Endothelial cell of umbilical vein (primary cell): ENCODE data around the gene DOCK1. TPM values are rescaled to one million over a fixed set of nuclear protein-coding genes. Genes with fewer than 3 reads are reported as not detected.

Experiments
- BruUV-seq: library from RNA; stranded (reverse); fragments of 400-500 nt; replicated peaks from 2 replicates; lab custom pipeline; 2021; lab: Mats Ljungman, UMichigan
- CTCF ChIA-PET: fragments of 300-600, 350-600 bp; sonication (Branson Sonifier 250); formaldehyde crosslinking; loops from one replicate; lab custom pipeline; 2021; ENCODE audit warnings: antibody characterized with exemption, inconsistent platforms; lab: Charles Lee
- POLR2A ChIA-PET: fragments of 300-600, 350-600 bp; sonication (Branson Sonifier 250); formaldehyde crosslinking; loops from one replicate; lab custom pipeline; 2021; ENCODE audit warnings: antibody characterized with exemption, inconsistent platforms; lab: Charles Lee
- DNase-seq: peaks from one replicate; pipeline ENCODE4 v3.0.0-alpha.2; 2011; ENCODE audit warnings: low read depth, low spot score
- FAIRE-seq: peaks from 2 replicates; lab custom pipeline; 2011; peaks lifted over from hg19 to GRCh38; lab: Jason Lieb, UNC
- H2AFZ ChIP-seq: 2 replicates; pipeline ENCODE4 v1.6.0; 2012; ENCODE audit warnings: low read depth, low read length, control low read depth, inconsistent platforms
- H3K27ac ChIP-seq: 2 replicates; pipeline ENCODE4 v1.5.1; 2011; ENCODE audit warnings: low read depth, mild to moderate bottlenecking, control low read depth, low read length, moderate library complexity; ENCODE audit not compliant: insufficient read depth
- H3K27me3 ChIP-seq, 2 experiments: 2 replicates each; pipeline versions ENCODE4 v1.6.0 to v1.6.1; 2011; ENCODE audit warnings: low read length in 2 of 2, mixed read lengths in 1 of 2; ENCODE audit not compliant: control insufficient read depth in 2 of 2, insufficient read depth in 2 of 2
- H3K36me3 ChIP-seq, 2 experiments: 2 replicates in 1 of 2; 3 replicates in 1 of 2; pipeline ENCODE4 v1.5.1; 2011; ENCODE audit warnings: low read length in 2 of 2, mild to moderate bottlenecking in 1 of 2, moderate library complexity in 1 of 2; ENCODE audit not compliant: control insufficient read depth in 2 of 2, insufficient read depth in 2 of 2; ENCODE audit errors: extremely low read depth in 1 of 2
- H3K4me1 ChIP-seq: 3 replicates; pipeline ENCODE4 v1.5.1; 2011; ENCODE audit warnings: mild to moderate bottlenecking, low read length; ENCODE audit not compliant: control insufficient read depth, insufficient read depth; ENCODE audit errors: extremely low read depth
- H3K4me2 ChIP-seq: 2 replicates; pipeline ENCODE4 v1.6.1; 2011; ENCODE audit warnings: low read length, control low read depth, mixed read lengths; ENCODE audit not compliant: insufficient read depth
- H3K4me3 ChIP-seq, 3 experiments: fragments of 200-600 bp in 1 of 3; sonication (generic), shearing (Covaris generic) in 1 of 3; replicated peaks in 1 of 3; 2 replicates each; pipeline ENCODE4 v1.5.1; 2011 to 2016; ENCODE audit warnings: control low read depth in 3 of 3, low read length in 3 of 3, mild to moderate bottlenecking in 2 of 3, inconsistent platforms in 1 of 3, low read depth in 1 of 3, moderate library complexity in 1 of 3; ENCODE audit not compliant: insufficient read depth in 1 of 3
- H3K79me2 ChIP-seq: 2 replicates; pipeline ENCODE4 v1.6.0; 2012; ENCODE audit warnings: low read length, inconsistent platforms; ENCODE audit not compliant: control insufficient read depth, insufficient read depth
- H3K9ac ChIP-seq: replicated peaks from 2 replicates; pipeline ENCODE3; 2011; ENCODE audit warnings: low read length, control low read depth; ENCODE audit not compliant: insufficient read depth; ENCODE audit errors: extremely low read depth
- H3K9me1 ChIP-seq: replicated peaks from 3 replicates; pipeline ENCODE4 v1.6.0; 2011; ENCODE audit warnings: mild to moderate bottlenecking, low read length; ENCODE audit not compliant: control insufficient read depth, insufficient read depth; ENCODE audit errors: extremely low read depth
- H3K9me3 ChIP-seq: replicated peaks from 2 replicates; pipeline ENCODE4 v1.5.1; 2012; ENCODE audit warnings: low read length, inconsistent platforms; ENCODE audit not compliant: control insufficient read depth, insufficient read depth
- H4K20me1 ChIP-seq: replicated peaks from 2 replicates; pipeline ENCODE3; 2011; ENCODE audit warnings: mild to moderate bottlenecking, low read length; ENCODE audit not compliant: control insufficient read depth, insufficient read depth; ENCODE audit errors: extremely low read depth
- EZH2 ChIP-seq: IDR thresholded peaks from 2 replicates; pipeline ENCODE4 v1.6.1; 2012; ENCODE audit warnings: borderline replicate concordance, low read depth, mild to moderate bottlenecking, moderate library complexity, low read length, inconsistent platforms; ENCODE audit not compliant: severe bottlenecking
- FOS ChIP-seq: IDR thresholded peaks from 2 replicates; pipeline ENCODE4 v1.6.1; 2011; ENCODE audit warnings: mild to moderate bottlenecking, low read length, moderate library complexity, borderline replicate concordance; ENCODE audit not compliant: insufficient read depth
- GATA2 ChIP-seq: IDR thresholded peaks from 2 replicates; pipeline ENCODE4 v1.7.0; 2011; ENCODE audit warnings: low read depth, mild to moderate bottlenecking, moderate library complexity, mixed read lengths, low read length; ENCODE audit not compliant: insufficient read length, insufficient read depth
- JUN ChIP-seq: IDR thresholded peaks from 2 replicates; pipeline ENCODE4 v1.6.1; 2011; ENCODE audit warnings: borderline replicate concordance, low read depth; ENCODE audit not compliant: insufficient read length, insufficient read depth
- MYC ChIP-seq: IDR thresholded peaks from one replicate; pipeline ENCODE4 v1.6.1; 2011; ENCODE audit warnings: mild to moderate bottlenecking, low read depth, low read length
- POLR2A ChIP-seq: IDR thresholded peaks from 2 replicates; pipeline ENCODE4 v1.6.1; 2012; ENCODE audit warnings: low read depth, mild to moderate bottlenecking, control low read depth, low read length
- POLR2AphosphoS5 ChIP-seq: IDR thresholded peaks from 2 replicates; pipeline ENCODE4 v1.6.1; 2012; ENCODE audit warnings: low read depth, mild to moderate bottlenecking, control low read depth, low read length, moderate library complexity; ENCODE audit not compliant: insufficient read depth
- dilution Hi-C: fragments of 300-500 bp; cut with MboI; formaldehyde crosslinking; loops from one replicate; pipeline ENCODE4 v1.15.0; 2019; ENCODE audit warnings: low sequenced_read_pairs; ENCODE audit not compliant: extremely low pct_ligation_motif_present
- intact Hi-C: fragments of 100-400 bp; cut with micrococcal nuclease; formaldehyde crosslinking; loops from one replicate; pipeline ENCODE4 v1.10.0; 2022
- polyA plus RNA-seq, 4 experiments: library from polyadenylated mRNA; depleted of rRNA in 3 of 4; stranded (reverse) in 3 of 4; unstranded in 1 of 4; fragments of >200 nt; gene quantifications; 2 replicates each; pipeline versions ENCODE4 v1.2.1 to v1.2.3, GENCODE V29; 2011 to 2012; ENCODE audit warnings: missing spikeins in 1 of 4
- total RNA-seq: library from RNA; stranded (reverse); gene quantifications from 2 replicates; pipeline ENCODE4 v1.2.3, GENCODE V29; 2021
- TF ChIP-seq, protein P1 (sequence below), 2 donors: IDR thresholded peaks; 1 replicate in 1 of 2; 2 replicates in 1 of 2; pipeline ENCODE4 v1.5.1; 2011; ENCODE audit warnings: low read length in 2 of 2, mild to moderate bottlenecking in 2 of 2, moderate library complexity in 2 of 2, control low read depth in 1 of 2, inconsistent platforms in 1 of 2, low read depth in 1 of 2; ENCODE audit not compliant: insufficient read depth in 1 of 2; ENCODE audit errors: extremely low read depth in 1 of 2
- TF ChIP-seq, protein P2 (sequence below): IDR thresholded peaks from 2 replicates; pipeline ENCODE4 v1.6.1; 2011; ENCODE audit not compliant: insufficient read depth, insufficient read length

Gene DOCK1
- total and polyA plus RNA-seq, 2 donors (not counting 3 experiments of a cell fraction or from before 2014, with no cell fraction given), result 22.5 to 83.1 TPM

DNA sequence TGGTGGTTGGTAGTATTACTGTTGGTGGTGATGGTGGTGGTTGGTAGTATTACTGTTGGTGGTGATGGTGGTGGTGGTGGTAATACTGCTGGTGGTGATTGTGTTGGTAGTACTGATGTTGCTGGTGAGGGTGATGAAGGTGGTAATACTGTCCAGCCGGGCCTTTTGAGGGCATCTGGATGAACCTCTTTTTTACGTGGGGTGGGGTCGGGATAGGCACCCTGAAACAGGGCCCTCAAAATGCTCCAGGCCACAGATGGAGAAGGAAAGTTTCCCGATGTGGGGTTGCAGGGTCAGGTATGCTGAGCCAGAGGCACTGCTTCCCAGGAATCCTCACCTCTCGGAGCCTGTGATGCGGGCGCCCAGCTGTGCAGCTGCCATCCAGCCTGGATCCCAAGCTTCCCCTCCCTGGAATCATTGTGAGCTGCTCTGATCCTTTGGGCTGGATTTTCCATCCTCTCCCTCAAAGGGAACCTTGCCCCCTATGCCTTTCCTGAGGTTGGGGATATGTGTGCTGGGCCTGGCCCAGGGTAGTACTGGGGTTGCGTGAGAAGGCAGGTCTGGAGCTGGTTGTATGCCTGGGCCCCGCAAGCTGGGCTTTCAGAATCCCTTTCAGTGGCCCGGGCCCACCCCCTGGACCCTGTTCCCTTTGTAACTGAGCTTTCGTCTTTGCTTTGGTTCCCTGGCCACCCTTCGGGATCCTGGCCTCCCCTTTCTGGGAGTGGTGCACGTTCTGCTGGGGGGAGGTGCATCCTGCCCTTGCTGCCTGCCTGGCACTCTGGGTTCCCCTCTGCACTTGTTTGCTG is 43.3 kb downstream of the DOCK1 start:
- no peak overlapping the region for H3K4me2 ChIP-seq
- H4K20me1 ChIP-seq, result peaks cover 3% of the 10 kb centered on the region
- dilution Hi-C loops, result no loop called here
- no peaks in the 10 kb centered on the region for H3K36me3 ChIP-seq
- intact Hi-C loops, result no loop called here
- H3K4me3 ChIP-seq, result no peak overlapping the region
- no peaks in the 10 kb centered on the region for H3K9me1 ChIP-seq
- H3K9ac ChIP-seq, result no peak overlapping the region
- H3K27ac ChIP-seq, result no peak overlapping the region
- H3K27me3 ChIP-seq, result no peaks in the 10 kb centered on the region
- H3K4me1 ChIP-seq, result no peaks in the 10 kb centered on the region
- H2AFZ ChIP-seq, result no peak overlapping the region
- CTCF ChIA-PET, result no interaction called here
- H3K79me2 ChIP-seq, result peaks cover 92% of the 10 kb centered on the region
- no peak for FAIRE-seq
- TF ChIP-seq MYC, result no peak
- TF ChIP-seq POLR2A, result no peak
- no peak for TF ChIP-seq POLR2AphosphoS5
- TF ChIP-seq EZH2, result no peak
- TF ChIP-seq, protein P1, sequence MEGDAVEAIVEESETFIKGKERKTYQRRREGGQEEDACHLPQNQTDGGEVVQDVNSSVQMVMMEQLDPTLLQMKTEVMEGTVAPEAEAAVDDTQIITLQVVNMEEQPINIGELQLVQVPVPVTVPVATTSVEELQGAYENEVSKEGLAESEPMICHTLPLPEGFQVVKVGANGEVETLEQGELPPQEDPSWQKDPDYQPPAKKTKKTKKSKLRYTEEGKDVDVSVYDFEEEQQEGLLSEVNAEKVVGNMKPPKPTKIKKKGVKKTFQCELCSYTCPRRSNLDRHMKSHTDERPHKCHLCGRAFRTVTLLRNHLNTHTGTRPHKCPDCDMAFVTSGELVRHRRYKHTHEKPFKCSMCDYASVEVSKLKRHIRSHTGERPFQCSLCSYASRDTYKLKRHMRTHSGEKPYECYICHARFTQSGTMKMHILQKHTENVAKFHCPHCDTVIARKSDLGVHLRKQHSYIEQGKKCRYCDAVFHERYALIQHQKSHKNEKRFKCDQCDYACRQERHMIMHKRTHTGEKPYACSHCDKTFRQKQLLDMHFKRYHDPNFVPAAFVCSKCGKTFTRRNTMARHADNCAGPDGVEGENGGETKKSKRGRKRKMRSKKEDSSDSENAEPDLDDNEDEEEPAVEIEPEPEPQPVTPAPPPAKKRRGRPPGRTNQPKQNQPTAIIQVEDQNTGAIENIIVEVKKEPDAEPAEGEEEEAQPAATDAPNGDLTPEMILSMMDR (IDR thresholded peaks at IDR 0.05; ENCODE audit: extremely low read depth in 1 of 2, insufficient read depth in 1 of 2, low read depth in 1 of 2, low read length in 2 of 2), result no peak
- TF ChIP-seq, protein P2, sequence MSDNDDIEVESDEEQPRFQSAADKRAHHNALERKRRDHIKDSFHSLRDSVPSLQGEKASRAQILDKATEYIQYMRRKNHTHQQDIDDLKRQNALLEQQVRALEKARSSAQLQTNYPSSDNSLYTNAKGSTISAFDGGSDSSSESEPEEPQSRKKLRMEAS, result no peak
- TF ChIP-seq GATA2, result no peak
- no peak for TF ChIP-seq JUN
- TF ChIP-seq FOS, result no peak
- BruUV-seq, result no TSS peak
- POLR2A ChIA-PET, result no interaction called here
- peaks cover 4% of the 10 kb centered on the region for H3K9me3 ChIP-seq
- DNase-seq, result no peak
